Heart left ventricle (tissue), 16 donors: Measurements from ENCODE around the gene STIM2. TPM values are rescaled to one million over a fixed set of nuclear protein-coding genes. Genes with fewer than 3 reads are reported as not detected.
A peak's percentile ranks its signal among the peaks of the same experiment; 100 is the strongest.

Experiments used
- ATAC-seq, 4 donors: fragments of 200-7000 bp; cut with Tn5 transposase; one replicate each; pipeline ENCODE4 v1.9.1; 2020 to 2022; ENCODE audit warnings: moderate library complexity in 4 of 4, mild to moderate bottlenecking in 3 of 4, moderate number of reproducible peaks in 1 of 4
- DNase-seq, 5 donors: peaks; one replicate each; pipeline ENCODE4 v3.0.0-alpha.2; 2020
- H3K27ac ChIP-seq, 12 donors: fragments of 200-600 bp; sonication (generic) in 4 of 12; one replicate each; pipeline versions ENCODE4 v1.5.0 to v1.8.0; 2016 to 2022; ENCODE audit warnings: mild to moderate bottlenecking in 2 of 12
- H3K27me3 ChIP-seq, 9 donors: fragments of 200-600 bp; sonication (generic) in 2 of 9; one replicate each; pipeline versions ENCODE4 v1.5.1 to v1.8.0; 2016 to 2022; ENCODE audit warnings: mild to moderate bottlenecking in 3 of 9
- H3K36me3 ChIP-seq, 9 donors: fragments of 200-600 bp; sonication (generic) in 2 of 9; one replicate each; pipeline versions ENCODE4 v1.5.0 to v1.8.0; 2018 to 2022; ENCODE audit warnings: mild to moderate bottlenecking in 2 of 9
- H3K4me1 ChIP-seq, 12 donors: fragments of 200-600 bp; sonication (generic) in 4 of 12; one replicate each; pipeline versions ENCODE4 v1.5.0 to v1.8.0; 2016 to 2022; ENCODE audit warnings: mild to moderate bottlenecking in 3 of 12
- H3K4me3 ChIP-seq, 12 donors: fragments of 200-600 bp; sonication (generic) in 4 of 12; one replicate each; pipeline versions ENCODE4 v1.5.0 to v1.8.0; 2017 to 2022; ENCODE audit warnings: mild to moderate bottlenecking in 9 of 12, moderate library complexity in 4 of 12
- H3K9me3 ChIP-seq, 12 donors: fragments of 200-600 bp; sonication (generic) in 4 of 12; one replicate each; pipeline versions ENCODE4 v1.5.0 to v1.8.0; 2016 to 2022; ENCODE audit warnings: mild to moderate bottlenecking in 1 of 12
- CTCF ChIP-seq, 12 donors: fragments of 200-600 bp; sonication (generic) in 4 of 12; IDR thresholded peaks; one replicate each; pipeline versions ENCODE4 v1.5.0 to v1.8.0; 2018 to 2022; ENCODE audit warnings: antibody characterized with exemption in 12 of 12, mild to moderate bottlenecking in 5 of 12
- POLR2A ChIP-seq, 2 donors: fragments of 450-650 bp; IDR thresholded peaks; one replicate each; pipeline ENCODE4 v1.6.1; 2017; ENCODE audit warnings: antibody characterized with exemption in 2 of 2, mild to moderate bottlenecking in 2 of 2, moderate library complexity in 2 of 2
- WGBS, 4 donors: extraction: QIAGEN DNeasy Blood & Tissue Kit in 2 of 4; methylation state at CpG; one replicate each; pipeline versions ENCODE4 v1.1.5 to v1.1.7; 2013 to 2018; 5-methylcytosine and 5-hydroxymethylcytosine counted together
- intact Hi-C, 10 donors: fragments of 100-400 bp; cut with DNase I; formaldehyde crosslinking; loops; one replicate each; pipeline versions ENCODE4 v1.11.1 to v1.14.2; 2022
- polyA plus RNA-seq, 2 donors: library from polyadenylated mRNA; stranded (reverse); fragments of 200-250 nt; gene quantifications; one replicate each; pipeline ENCODE4 v1.2.3, GENCODE V29; 2013
- total RNA-seq, 9 donors: library from RNA; depleted of rRNA in 2 of 9; stranded (reverse); fragments of >200 nt in 2 of 9; fragmentation: NEBNext Ultra II Directional in 3 of 9; extraction: Animal tissue kit (Norgen Biotek cat#: 25700) in 3 of 9; gene quantifications; one replicate each; pipeline versions ENCODE4 v1.1.0 to v1.2.4, GENCODE V29; 2016 to 2023
- donor health status: ischemic (EF 13 %, LVEDD 7.1; RV severe dilation, severe dysfunction).
- donor health status: healthy with polysubstance abuse.
- donor health status: DM: no; HTN: yes; CAD: no.
- donor health status: DM: no; HTN: no; CAD: no.
- donor health status: ischemic (EF 25% LVEDD 6.9; RV normal size, moderate dysfunction).
- donor health status: ischemic (EF 25% LVEDD 5.7; RV mildly dilated, moderate dysfunction).
- donor health status: healthy.
- donor health status: DM: yes; HTN: yes; CAD: no.
- donor health status: ischemic (EF 35%, LVEDD 5.7; RV mildly dilated, moderate dysfunction).
- donor health status: nonischemic (EF 11% LVEDD 7.7; RV severe dilation, severe dysfunction).
- donor health status: DM: yes; HTN: yes; CAD: no.
- donor health status: PGD.
- donor health status: ischemic (EF 29% LVEDD 5.4; RV normal size, mild dysfunction).
- donor health status: nonischemic (EF 23%, LVEDD 6.1; RV moderate dilation, normal function).

Gene STIM2
- total and polyA plus RNA-seq, 11 donors: 4.6 to 17.3 (median 8.8) TPM

GRCh38 chr4:26878794-26879391, 18.3 kb downstream of the STIM2 start:
- Histone ChIP-seq H3K9me3 (peaks cover 0 to 4% (median 0%) of the 10 kb centered on the region in 12 donors), H3K27ac (peak overlapping the region in 1 of 12 donors; percentile 13), H3K36me3 (no peaks in the 10 kb centered on the region), H3K27me3 (no peaks in the 10 kb centered on the region), H3K4me3 (no peak overlapping the region), H3K4me1 (peaks cover 0 to 27% (median 0%) of the 10 kb centered on the region in 12 donors)
- intact Hi-C loops: no loop called here
- ATAC-seq: no peak
- 79 to 91% (median 88%) methylated on average over 5 of the region's 5 CpGs for whole genome bisulfite sequencing, 4 donors
- TF ChIP-seq CTCF (IDR thresholded peaks at IDR 0.05): no peak
- TF ChIP-seq POLR2A (IDR thresholded peaks at IDR 0.05): no peak
- no peak for DNase-seq

GRCh38 chr4:26879805-26880204, 19.2 kb downstream of the STIM2 start:
- ATAC-seq: peak in 1 of 4 donors; percentile 32
- peak overlapping the region in 1 of 12 donors; percentile 19 for H3K27ac ChIP-seq
- peaks cover 0 to 36% (median 0%) of the 10 kb centered on the region in 12 donors for H3K4me1 ChIP-seq
- peaks cover 0 to 4% (median 0%) of the 10 kb centered on the region in 12 donors for H3K9me3 ChIP-seq
- no peak overlapping the region for H3K4me3 ChIP-seq
- no peaks in the 10 kb centered on the region for H3K36me3 ChIP-seq
- no peak for DNase-seq
- no peaks in the 10 kb centered on the region for H3K27me3 ChIP-seq
- TF ChIP-seq CTCF (IDR thresholded peaks at IDR 0.05): no peak
- TF ChIP-seq POLR2A (IDR thresholded peaks at IDR 0.05): no peak
- intact Hi-C loops: no loop called here
- 61 to 73% (median 67%) methylated on average over 2 of the region's 2 CpGs for WGBS, 4 donors

GRCh38 chr4:26884026-26884425, 23.4 kb downstream of the STIM2 start:
- Histone ChIP-seq H3K4me1 (peaks cover 0 to 61% (median 4%) of the 10 kb centered on the region in 12 donors), H3K9me3 (no peaks in the 10 kb centered on the region), H3K4me3 (peak overlapping the region in 1 of 12 donors; percentile 15), H3K27me3 (no peaks in the 10 kb centered on the region), H3K36me3 (no peaks in the 10 kb centered on the region), H3K27ac (peak overlapping the region in 1 of 12 donors; percentile 91)
- ATAC-seq (no peak), DNase-seq (no peak)
- TF ChIP-seq POLR2A (IDR thresholded peaks at IDR 0.05) (no peak), CTCF (IDR thresholded peaks at IDR 0.05) (no peak)
- 43 to 59% (median 53%) methylated on average over 2 of the region's 2 CpGs for WGBS, 4 donors
- intact Hi-C loops: no loop called here

GRCh38 chr4:26884486-26884988, 23.9 kb downstream of the STIM2 start:
- Histone ChIP-seq H3K27ac (peak overlapping the region in 1 of 12 donors; percentile 91), H3K27me3 (no peaks in the 10 kb centered on the region), H3K36me3 (no peaks in the 10 kb centered on the region), H3K4me3 (peak overlapping the region in 1 of 12 donors; percentile 15), H3K9me3 (no peaks in the 10 kb centered on the region), H3K4me1 (peaks cover 0 to 59% (median 4%) of the 10 kb centered on the region in 12 donors)
- WGBS, 4 donors: 64 to 79% (median 69%) methylated on average over 5 of the region's 5 CpGs
- intact Hi-C loops: no loop called here
- TF ChIP-seq CTCF (IDR thresholded peaks at IDR 0.05): no peak
- no peak for TF ChIP-seq POLR2A (IDR thresholded peaks at IDR 0.05)
- DNase-seq (no peak), ATAC-seq (no peak)
